ENCODE data around the gene ELOVL4.

ELOVL4 gene

DNA sequence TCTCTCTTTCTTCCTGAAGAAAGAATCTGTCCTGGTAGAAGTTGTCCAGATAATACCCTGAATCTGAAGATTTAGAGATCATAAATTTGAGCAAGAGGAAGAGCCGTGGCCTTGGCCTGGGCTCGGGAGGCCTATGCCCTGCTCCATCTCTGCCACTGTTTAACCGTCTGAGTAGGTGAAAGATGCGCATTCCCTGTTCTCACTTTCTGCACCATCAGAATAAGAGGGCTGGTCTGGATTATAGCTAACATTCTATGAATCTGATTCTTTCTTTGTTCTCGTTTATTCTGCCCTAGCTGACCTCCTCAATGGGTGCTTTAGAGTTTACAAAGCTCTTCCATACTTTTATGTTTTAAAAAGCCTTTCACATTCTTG is 51.3 kb downstream of the ELOVL4 start:
- no peak overlapping the region for H3K4me3 ChIP-seq (ENCODE audit: low read length)
- H3K79me2 ChIP-seq (ENCODE audit: control insufficient read depth, low read length), result no peaks in the 10 kb centered on the region
- H3K27ac ChIP-seq (ENCODE audit: low read depth, low read length), result no peak overlapping the region
- no peaks in the 10 kb centered on the region for H3K36me3 ChIP-seq (ENCODE audit: control insufficient read depth, low read length)
- H3K9me2 ChIP-seq (replicated peaks; ENCODE audit: control insufficient read depth, low read length), result no peaks in the 10 kb centered on the region
- peaks cover 3% of the 10 kb centered on the region; the same call in 1 of the 2 replicates for H3K27me3 ChIP-seq (ENCODE audit: control insufficient read depth, low read length)
- no peak overlapping the region for H3K4me2 ChIP-seq (ENCODE audit: low read length)
- no peaks in the 10 kb centered on the region for H4K20me1 ChIP-seq (ENCODE audit: control insufficient read depth, insufficient read depth, low read depth, low read length)
- TF ChIP-seq, protein P1, sequence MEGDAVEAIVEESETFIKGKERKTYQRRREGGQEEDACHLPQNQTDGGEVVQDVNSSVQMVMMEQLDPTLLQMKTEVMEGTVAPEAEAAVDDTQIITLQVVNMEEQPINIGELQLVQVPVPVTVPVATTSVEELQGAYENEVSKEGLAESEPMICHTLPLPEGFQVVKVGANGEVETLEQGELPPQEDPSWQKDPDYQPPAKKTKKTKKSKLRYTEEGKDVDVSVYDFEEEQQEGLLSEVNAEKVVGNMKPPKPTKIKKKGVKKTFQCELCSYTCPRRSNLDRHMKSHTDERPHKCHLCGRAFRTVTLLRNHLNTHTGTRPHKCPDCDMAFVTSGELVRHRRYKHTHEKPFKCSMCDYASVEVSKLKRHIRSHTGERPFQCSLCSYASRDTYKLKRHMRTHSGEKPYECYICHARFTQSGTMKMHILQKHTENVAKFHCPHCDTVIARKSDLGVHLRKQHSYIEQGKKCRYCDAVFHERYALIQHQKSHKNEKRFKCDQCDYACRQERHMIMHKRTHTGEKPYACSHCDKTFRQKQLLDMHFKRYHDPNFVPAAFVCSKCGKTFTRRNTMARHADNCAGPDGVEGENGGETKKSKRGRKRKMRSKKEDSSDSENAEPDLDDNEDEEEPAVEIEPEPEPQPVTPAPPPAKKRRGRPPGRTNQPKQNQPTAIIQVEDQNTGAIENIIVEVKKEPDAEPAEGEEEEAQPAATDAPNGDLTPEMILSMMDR (IDR thresholded peaks at IDR 0.05; ENCODE audit: low read depth, low read length, poor library complexity, severe bottlenecking), result no peak
- TF ChIP-seq EZH2phosphoT487 (IDR thresholded peaks at IDR 0.05; ENCODE audit: borderline replicate concordance, low read length), result no peak
- H3K9me3 ChIP-seq (ENCODE audit: control insufficient read depth, insufficient read depth, low read length), result no peaks in the 10 kb centered on the region
- H3K4me1 ChIP-seq (ENCODE audit: control insufficient read depth, low read length), result no peaks in the 10 kb centered on the region
- no peaks in the 10 kb centered on the region for H3F3A ChIP-seq (ENCODE audit: control insufficient read depth, insufficient read depth)

DNA sequence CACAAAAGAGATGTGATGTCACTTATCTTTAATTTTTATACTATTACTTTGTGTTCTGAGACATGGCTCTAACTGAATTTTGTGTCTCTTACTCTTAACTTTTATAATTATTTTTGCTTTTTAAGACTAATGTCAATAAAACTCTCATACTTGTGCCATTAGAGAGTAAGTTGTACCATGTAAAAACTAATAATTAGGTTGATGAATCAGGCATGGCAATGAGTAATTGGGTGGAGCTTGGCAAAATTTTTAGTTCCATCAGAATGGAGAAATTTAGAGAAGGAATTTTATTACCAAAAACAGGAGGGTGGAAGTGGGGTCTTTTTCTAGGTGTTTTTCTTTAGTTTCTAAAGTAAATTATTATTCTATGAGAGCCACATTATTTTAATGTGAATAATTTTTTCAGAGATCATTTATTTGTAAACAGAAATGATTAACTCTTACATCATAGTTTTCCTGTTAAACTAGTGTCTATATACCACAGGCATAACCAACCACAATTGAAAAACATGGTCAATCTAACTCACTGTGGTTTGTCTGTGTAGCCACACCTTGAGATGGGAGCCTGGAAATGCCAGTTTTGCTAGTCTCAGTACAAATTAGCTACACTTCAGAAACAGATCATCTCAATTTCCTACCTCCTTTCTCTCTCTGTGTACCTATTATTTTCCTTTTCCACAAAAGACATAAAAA is 51.8 kb downstream of the ELOVL4 start:
- Histone ChIP-seq H3K4me3 (ENCODE audit: low read length) (no peak overlapping the region), H3K27ac (ENCODE audit: low read depth, low read length) (no peak overlapping the region), H3K9me3 (ENCODE audit: control insufficient read depth, insufficient read depth, low read length) (no peaks in the 10 kb centered on the region), H3K4me2 (ENCODE audit: low read length) (no peak overlapping the region), H3K9me2 (replicated peaks; ENCODE audit: control insufficient read depth, low read length) (no peaks in the 10 kb centered on the region), H3K79me2 (ENCODE audit: control insufficient read depth, low read length) (no peaks in the 10 kb centered on the region), H4K20me1 (ENCODE audit: control insufficient read depth, insufficient read depth, low read depth, low read length) (no peaks in the 10 kb centered on the region), H3F3A (ENCODE audit: control insufficient read depth, insufficient read depth) (no peaks in the 10 kb centered on the region), H3K4me1 (ENCODE audit: control insufficient read depth, low read length) (no peaks in the 10 kb centered on the region), H3K27me3 (ENCODE audit: control insufficient read depth, low read length) (peaks cover 3% of the 10 kb centered on the region; the same call in 1 of the 2 replicates), H3K36me3 (ENCODE audit: control insufficient read depth, low read length) (no peaks in the 10 kb centered on the region)
- no peak for TF ChIP-seq EZH2phosphoT487 (IDR thresholded peaks at IDR 0.05; ENCODE audit: borderline replicate concordance, low read length)
- TF ChIP-seq, protein P1 (IDR thresholded peaks at IDR 0.05; ENCODE audit: low read depth, low read length, poor library complexity, severe bottlenecking), result no peak

DNA sequence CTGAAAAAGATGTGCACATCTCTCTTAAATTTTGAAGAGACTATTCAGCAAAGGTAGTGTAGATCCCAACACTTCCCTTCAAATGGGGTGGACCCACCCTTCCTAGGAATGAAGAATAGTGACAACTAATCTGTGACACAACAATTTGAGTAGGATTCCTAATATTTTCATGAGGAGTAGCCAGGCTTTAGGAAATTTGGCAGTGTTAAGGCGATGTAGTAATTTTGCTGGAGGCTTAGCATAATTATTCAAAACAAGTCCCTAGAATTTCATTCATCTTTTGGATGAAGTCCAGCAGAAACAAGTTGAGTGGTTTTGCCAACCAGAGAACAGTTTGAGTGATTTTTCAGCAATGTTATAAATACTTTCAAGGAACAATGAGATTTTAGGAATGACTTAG is 52.4 kb downstream of the ELOVL4 start:
- TF ChIP-seq EZH2phosphoT487 (IDR thresholded peaks at IDR 0.05; ENCODE audit: borderline replicate concordance, low read length), result no peak
- TF ChIP-seq, protein P1 (IDR thresholded peaks at IDR 0.05; ENCODE audit: low read depth, low read length, poor library complexity, severe bottlenecking), result no peak
- no peaks in the 10 kb centered on the region for H3F3A ChIP-seq (ENCODE audit: control insufficient read depth, insufficient read depth)
- no peak overlapping the region for H3K4me2 ChIP-seq (ENCODE audit: low read length)
- no peaks in the 10 kb centered on the region for H3K36me3 ChIP-seq (ENCODE audit: control insufficient read depth, low read length)
- no peaks in the 10 kb centered on the region for H3K79me2 ChIP-seq (ENCODE audit: control insufficient read depth, low read length)
- no peak overlapping the region for H3K4me3 ChIP-seq (ENCODE audit: low read length)
- H3K9me3 ChIP-seq (ENCODE audit: control insufficient read depth, insufficient read depth, low read length), result no peaks in the 10 kb centered on the region
- no peaks in the 10 kb centered on the region for H4K20me1 ChIP-seq (ENCODE audit: control insufficient read depth, insufficient read depth, low read depth, low read length)
- no peaks in the 10 kb centered on the region for H3K4me1 ChIP-seq (ENCODE audit: control insufficient read depth, low read length)
- H3K27ac ChIP-seq (ENCODE audit: low read depth, low read length), result no peak overlapping the region
- peaks cover 3% of the 10 kb centered on the region; the same call in 1 of the 2 replicates for H3K27me3 ChIP-seq (ENCODE audit: control insufficient read depth, low read length)
- no peaks in the 10 kb centered on the region for H3K9me2 ChIP-seq (replicated peaks; ENCODE audit: control insufficient read depth, low read length)
